Lower leg skin (tissue), 4 donors: ENCODE measurements around the gene PPM1B. TPM values are rescaled to one million over a fixed set of nuclear protein-coding genes. Genes with fewer than 3 reads are reported as not detected.

Experiments
- DNase-seq, 2 donors: peaks; one replicate each; pipeline ENCODE4 v3.0.0-alpha.2; 2019; ENCODE audit warnings: low spot score in 2 of 2
- H3K4me3 ChIP-seq: fragments of 200-600 bp; sonication (generic); 2 replicates; pipeline ENCODE4 v1.5.1; 2017; ENCODE audit warnings: mild to moderate bottlenecking, low read depth; ENCODE audit not compliant: poor library complexity, severe bottlenecking
- CTCF ChIP-seq, 3 donors: fragments of 450-650 bp; IDR thresholded peaks; one replicate each; pipeline ENCODE4 v1.5.1; 2016; ENCODE audit warnings: antibody characterized with exemption in 3 of 3, mild to moderate bottlenecking in 3 of 3, moderate library complexity in 2 of 3
- POLR2A ChIP-seq, 2 donors: fragments of 450-650 bp; IDR thresholded peaks; one replicate each; pipeline ENCODE4 v1.6.1; 2016 to 2017; ENCODE audit warnings: antibody characterized with exemption in 2 of 2, mild to moderate bottlenecking in 1 of 2, moderate library complexity in 1 of 2
- WGBS, 2 donors: methylation state at CpG; one replicate each; pipeline ENCODE4 v1.1.5; 2018; 5-methylcytosine and 5-hydroxymethylcytosine counted together
- intact Hi-C: fragments of 100-400 bp; cut with DNase I; formaldehyde crosslinking; loops from one replicate; pipeline ENCODE4 v1.15.0; 2023; ENCODE audit warnings: low total_unique reads
- total RNA-seq, 4 donors: library from RNA; depleted of rRNA; stranded (reverse); fragments of >200 nt; gene quantifications; one replicate each; pipeline ENCODE4 v1.1.0, GENCODE V29; 2016

PPM1B gene
- 10 to 100 TPM; 24.2 to 40.2 (median 35.9) TPM for total RNA-seq

DNA sequence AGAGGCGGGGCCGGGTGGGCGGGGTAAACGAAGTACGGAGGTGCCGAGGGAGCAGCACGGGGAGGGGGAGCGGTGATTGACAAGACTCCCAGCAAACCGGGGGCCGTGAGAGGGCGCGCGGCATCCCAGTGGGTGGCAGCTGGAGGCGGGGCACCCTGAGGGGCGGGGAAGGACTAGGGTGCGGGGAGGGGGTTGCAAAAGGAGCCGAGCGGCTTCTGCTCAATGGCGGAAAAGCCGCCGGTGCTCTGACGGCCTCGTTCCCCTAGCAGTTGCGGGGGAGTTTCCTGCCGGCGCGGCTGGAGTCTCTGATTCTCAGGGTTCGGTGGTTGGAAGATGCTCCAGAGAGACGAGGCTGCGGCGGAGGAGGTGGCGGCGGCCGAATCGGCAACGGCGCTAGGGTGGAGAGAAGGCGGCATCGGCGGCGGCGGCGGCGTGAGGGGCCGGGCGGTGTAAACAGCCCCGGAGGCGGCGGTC lies at the start of gene PPM1B:
TSS of gene PPM1B (plus strand) at position 195 of the 474 bp plus-strand sequence. CDS start 32,325 bp downstream, outside the sequence.
- DNase-seq = peak in 1 of 2 donors; percentile 100
- intact Hi-C loops = no loop called here

DNA sequence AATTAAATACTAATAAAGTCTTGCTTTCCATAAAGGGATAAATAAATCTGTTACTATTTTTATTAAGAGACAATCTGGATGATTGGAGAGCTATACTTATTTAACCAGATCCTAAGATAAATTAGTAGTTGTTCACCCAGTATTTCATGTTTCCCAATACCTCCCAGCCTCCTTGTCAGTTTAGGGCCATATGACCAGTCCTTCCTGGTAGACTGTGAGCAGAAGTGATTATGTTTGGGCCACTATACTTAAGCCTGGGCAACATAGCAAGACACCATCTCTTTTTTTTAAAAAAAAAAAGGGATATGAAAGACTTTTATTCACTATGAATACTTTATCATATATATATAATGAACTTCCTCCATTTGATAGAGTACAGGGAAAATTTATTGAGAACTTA lies 48.8 kb upstream of the PPM1B start:
- no peak for DNase-seq
- no peak overlapping the region for H3K4me3 ChIP-seq
- TF ChIP-seq CTCF (IDR thresholded peaks at IDR 0.05) (no peak), POLR2A (IDR thresholded peaks at IDR 0.05) (no peak)
- intact Hi-C loops = no loop called here

More for the DNA sequence above, at the start of gene PPM1B:
- peak in 1 of 2 donors; percentile 94 for TF ChIP-seq POLR2A (IDR thresholded peaks at IDR 0.05)
- TF ChIP-seq CTCF (IDR thresholded peaks at IDR 0.05) = no peak
- WGBS, 2 donors = 0 to 1% methylated on average over 34 to 44 of the region's 49 CpGs
- H3K4me3 ChIP-seq = peak within 1 kb of the TSS; percentile 76

DNA sequence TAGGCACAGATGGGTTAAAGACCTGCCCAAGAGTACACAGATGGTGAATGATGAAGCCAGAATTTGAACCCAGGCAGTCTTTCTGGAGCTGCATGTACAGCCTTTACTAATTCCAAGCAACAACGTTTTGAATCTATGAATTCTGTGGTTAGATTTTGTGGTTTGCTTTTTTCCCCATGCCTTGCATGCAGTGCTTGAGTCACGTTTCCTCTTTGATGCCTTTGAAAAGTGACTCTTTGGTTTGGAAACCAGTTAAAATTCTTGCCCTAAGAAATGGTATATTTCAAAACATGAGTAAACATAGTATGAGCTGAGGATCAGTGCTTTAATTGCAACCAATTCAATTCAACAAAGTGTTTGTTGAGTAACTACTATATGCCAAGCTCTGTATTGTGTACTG lies 48.2 kb upstream of the PPM1B start:
- intact Hi-C loops = no loop called here
- DNase-seq = no peak
- 35 to 49% methylated on average over 2 of the region's 2 CpGs for WGBS, 2 donors
- no peak overlapping the region for H3K4me3 ChIP-seq
- TF ChIP-seq POLR2A (IDR thresholded peaks at IDR 0.05) = no peak
- no peak for TF ChIP-seq CTCF (IDR thresholded peaks at IDR 0.05)

DNA sequence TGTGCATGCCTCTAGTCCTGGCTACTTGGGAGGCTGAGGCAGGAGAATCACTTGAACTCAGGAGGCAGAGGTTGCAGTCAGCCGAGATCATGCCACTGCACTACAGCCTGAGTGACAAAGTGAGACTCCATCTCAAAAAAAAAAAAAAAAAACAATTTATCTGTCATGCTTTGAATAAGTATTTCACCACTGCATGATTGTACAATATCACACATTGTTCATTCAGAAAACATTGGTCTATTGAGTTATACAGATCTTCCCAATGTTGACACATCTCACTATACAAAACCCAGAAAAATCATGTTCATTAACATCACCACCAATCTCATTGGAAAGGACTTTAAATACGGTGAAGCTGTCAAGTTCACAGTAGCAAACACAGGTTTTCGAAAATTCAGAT lies 46.8 kb upstream of the PPM1B start:
- H3K4me3 ChIP-seq = no peak overlapping the region
- no peak for DNase-seq
- intact Hi-C loops = no loop called here
- WGBS, 2 donors = 85 to 91% methylated on average over 3 of the region's 3 CpGs
- TF ChIP-seq POLR2A (IDR thresholded peaks at IDR 0.05) (no peak), CTCF (IDR thresholded peaks at IDR 0.05) (no peak)

DNA sequence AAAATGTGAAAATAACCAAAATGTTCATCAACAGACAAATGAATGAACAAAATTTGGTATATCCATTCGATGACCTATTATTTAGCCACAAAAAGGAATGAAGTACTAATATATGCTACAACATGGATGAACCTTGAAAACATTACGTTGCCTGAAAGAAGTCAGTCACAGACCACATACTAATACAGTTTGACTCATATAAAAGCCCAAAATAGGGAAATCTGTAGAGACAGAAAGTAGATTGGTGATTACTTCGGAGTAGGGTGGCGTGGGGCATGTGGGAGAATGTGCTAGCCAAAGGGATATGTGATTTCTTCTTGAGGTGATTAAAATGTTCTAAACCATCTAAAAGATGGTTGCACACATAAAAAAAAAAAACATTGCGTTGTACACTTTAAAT lies 44.2 kb upstream of the PPM1B start:
- TF ChIP-seq CTCF (IDR thresholded peaks at IDR 0.05) (no peak), POLR2A (IDR thresholded peaks at IDR 0.05) (no peak)
- DNase-seq = no peak
- intact Hi-C loops = no loop called here
- H3K4me3 ChIP-seq = no peak overlapping the region
- WGBS, 2 donors = 91 to 94% methylated on average over 5 of the region's 5 CpGs

- H3K4me3 ChIP-seq = no peak overlapping the region
- TF ChIP-seq CTCF (IDR thresholded peaks at IDR 0.05) (no peak), POLR2A (IDR thresholded peaks at IDR 0.05) (no peak)
- 40 to 44% methylated on average over 5 of the region's 5 CpGs for WGBS, 2 donors
- intact Hi-C loops = no loop called here
- DNase-seq = no peak
Observed at GRCh38 chr2:44126106-44126797, 42.4 kb upstream of the PPM1B start.
